Measurements from ENCODE around the gene ZNF106.

- TF ChIP-seq CTCF (conservative IDR thresholded peaks at IDR 0.05; ENCODE audit: low read depth, low read length) (no peak), EZH2 (IDR thresholded peaks at IDR 0.05; ENCODE audit: borderline replicate concordance, low read depth, low read length, poor library complexity, severe bottlenecking) (no peak)
These were observed 103.3 kb downstream of the ZNF106 start for GRCh38 chr15:42387603-42388002.
